Measurements from ENCODE around the gene DMRTC1.
"Not testable (repeated sequence)": the region's sequence is repeated elsewhere in the genome, so short reads cannot be mapped to it uniquely, and the experiment has no call there.

DMRTC1 gene, protein sequence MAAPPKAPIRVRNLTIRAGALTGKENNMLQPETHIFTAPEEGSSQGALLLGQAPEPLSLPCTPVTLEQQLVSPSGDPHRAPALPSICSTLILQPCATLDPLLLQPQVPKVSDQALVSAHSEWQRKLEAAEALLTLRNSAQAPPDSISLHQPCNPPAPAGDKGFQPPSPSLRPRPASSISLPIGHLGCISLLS

DNA sequence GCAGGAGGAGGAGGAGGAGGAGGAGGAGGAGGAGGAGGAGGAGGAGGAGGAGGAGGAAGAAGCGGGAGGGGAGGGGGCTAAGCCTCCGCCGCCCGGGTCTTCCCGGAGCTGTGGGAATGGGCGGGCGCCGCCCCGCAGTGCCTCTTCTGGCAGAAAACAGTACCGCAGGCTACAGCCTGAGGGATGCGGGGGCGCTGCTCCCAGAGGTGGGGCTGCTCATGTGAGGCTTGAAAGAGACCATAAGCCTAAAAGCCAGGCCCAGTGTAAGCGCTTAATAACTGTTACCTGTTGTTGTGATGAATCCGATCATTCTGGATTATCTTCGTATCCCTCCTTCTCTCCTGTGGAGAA, at the start of gene DMRTC1:
TSS of gene DMRTC1 (minus strand) at position 19 of the 351 bp plus-strand sequence. CDS start 68,143 bp downstream, outside the sequence.
- not testable (repeated sequence) for DNase-seq

DNA sequence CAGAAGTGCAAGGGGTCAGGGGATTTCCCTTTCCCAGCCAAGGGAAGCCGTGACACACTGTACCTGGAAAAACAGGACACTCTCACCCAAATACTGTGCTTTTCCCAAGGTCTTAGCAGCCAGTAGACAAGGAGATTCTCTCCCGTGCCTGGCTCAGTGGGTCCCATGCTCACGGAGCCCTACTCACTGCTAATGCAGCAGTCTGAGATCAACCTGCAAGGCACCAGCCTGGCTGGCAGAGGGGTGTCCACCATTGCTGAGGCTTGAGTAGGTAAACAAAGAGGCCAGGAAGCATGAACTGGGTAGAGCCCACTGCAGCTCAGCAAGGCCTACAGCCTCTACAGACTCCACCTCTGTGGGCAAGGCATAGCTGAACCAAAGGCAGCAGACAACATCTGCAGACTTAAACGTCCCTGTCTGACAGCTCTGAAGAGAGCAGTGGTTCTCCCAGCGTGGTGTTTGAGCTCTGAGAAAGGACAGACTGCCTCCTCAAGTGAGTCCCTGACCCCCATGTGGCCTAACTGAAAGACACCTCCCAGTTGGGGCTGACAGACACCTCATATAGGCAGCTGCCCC, 37.3 kb upstream of the DMRTC1 start:
- DNase-seq = not testable (repeated sequence)

DNA sequence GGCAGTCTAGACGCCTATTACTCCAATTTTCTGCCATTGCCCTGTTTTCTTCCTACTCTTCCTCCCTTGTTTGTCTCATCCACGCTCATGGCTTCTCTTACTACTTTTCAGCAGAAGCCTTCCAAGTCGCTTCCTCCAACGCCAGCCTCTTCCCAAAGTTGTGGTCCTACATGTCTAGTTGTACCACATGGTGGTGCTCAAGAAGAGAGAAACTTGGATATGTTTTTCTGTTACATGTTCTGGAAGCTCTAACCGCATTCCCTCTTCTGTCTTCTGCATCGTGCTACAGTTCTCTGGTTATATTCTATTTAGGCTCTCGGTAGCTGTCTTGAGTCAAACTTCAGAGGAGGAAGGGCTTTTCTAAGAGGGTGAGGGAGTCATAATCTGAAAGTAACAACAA, 31.2 kb upstream of the DMRTC1 start:
- not testable (repeated sequence) for DNase-seq

DNA sequence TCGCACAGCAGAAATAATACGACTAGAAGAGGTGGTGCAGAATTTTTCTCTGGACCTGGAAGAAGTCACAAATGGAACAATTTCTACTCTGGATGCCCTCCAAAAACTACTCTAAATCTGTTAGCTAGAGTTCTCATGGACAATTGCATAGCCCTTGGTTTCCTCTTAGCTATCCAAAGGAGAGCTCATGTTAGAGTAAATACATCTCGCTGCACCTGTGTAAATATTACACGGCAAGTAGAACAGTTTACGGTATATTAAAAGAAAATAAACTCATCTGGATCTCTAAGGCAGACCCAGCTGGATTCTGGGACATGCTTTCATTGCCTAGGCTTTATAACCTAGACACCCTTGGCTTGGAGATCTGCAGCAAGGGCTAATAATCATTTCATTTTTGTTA, 28.2 kb upstream of the DMRTC1 start:
- DNase-seq = not testable (repeated sequence)

DNA sequence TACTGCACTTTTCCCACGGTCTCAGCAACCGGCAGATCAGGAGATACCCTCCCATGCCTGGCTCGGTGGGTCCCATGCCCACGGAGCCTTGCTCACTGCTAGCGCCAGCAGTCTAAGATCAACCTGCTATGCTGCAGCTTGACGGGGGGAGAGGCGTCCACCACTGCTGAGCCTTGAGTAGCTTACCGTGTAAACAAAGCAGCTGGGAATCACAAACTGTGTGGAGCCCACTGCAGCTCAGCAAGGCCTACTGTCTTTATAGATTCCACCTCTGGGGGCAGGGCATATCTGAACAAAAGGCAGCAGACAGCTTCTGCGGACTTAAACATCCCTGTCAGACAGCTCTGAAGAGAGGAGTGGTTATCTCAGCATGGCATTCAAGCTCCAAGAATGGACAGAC, 16.3 kb upstream of the DMRTC1 start:
- not testable (repeated sequence) for DNase-seq

DNA sequence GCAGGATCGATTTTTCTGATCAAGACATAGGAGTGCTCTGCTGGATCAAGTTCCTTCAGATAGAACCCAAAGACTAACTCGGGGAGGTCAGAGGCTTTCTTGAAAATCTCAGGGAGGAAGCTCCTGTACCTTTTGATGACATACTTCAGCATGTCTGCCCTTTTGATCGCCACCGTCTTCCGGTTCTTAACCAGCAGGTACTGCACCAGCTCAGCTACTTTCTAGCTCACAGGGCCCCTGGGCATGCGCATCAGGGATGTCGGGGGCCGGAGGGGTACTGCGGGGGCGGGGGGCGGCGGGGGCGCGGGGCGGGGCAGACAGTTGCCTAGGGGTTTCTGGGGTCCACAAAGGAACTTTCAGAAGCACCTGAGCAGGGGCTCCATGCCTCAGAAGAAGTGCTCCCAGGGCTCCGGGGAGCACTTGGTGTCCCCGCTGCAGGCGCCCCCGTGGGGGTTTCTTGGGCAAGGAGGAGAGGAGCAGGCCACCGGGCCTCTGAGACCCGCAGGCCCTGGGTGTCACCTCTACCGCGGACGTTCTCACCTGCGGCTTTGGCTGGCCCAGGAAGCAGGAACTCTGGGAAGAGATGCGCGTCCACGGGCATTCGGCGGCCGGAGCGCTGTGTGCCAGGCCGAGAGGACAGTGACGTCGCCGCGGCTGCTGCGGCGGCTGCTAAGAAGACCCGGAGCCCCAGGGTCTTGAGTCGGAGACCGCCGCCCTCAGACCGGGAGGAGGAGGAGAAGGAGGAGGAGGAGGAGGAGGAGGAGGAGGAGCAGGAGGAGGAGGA, 410 bp downstream of the DMRTC1 start:
- DNase-seq = not testable (repeated sequence)

DNA sequence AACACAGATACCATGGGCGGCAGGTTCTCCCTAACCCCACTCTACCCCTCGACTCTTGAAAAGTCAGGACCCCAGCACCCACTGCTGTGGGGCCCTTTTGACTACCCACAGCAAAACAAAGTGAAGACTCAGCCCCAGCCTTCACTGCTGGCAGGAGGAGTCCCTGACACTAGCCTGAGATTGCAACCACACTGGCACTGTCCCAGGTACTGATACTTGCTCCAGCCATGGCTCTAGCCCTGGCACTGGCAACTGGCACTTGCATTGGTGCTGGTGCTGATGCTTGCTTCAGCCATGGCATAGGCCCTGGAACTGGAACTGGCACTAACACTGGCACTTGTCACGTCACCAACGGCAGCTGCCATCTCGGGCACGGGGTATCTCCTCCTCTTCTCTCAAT, 1.4 kb downstream of the DMRTC1 start:
- not testable (repeated sequence) for DNase-seq

DNA sequence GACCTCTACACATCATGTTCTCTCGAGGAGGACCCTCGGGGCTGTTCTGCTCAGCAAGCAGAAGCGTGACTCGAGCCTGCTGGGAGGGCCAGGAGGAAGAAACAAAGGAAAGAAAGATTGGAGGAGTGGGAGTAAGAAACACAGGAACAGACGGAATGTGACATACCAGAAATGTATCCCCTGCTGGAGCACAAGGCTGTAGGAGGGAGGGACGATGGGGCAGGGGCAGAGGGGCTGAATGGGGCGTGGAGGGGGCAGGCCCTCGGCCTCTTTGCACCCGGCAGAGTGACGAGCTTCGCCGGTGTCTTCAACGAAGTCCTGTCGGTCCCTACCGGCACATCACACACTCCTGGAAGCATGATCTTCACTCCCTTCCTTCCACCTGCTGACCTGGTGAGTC, 5.7 kb downstream of the DMRTC1 start, which contains the start of gene FAM236A:
TSS of gene FAM236A (plus strand) at position 301 of the 400 bp plus-strand sequence. CDS start at position 358, 57 bp downstream.
- not testable (repeated sequence) for DNase-seq

DNA sequence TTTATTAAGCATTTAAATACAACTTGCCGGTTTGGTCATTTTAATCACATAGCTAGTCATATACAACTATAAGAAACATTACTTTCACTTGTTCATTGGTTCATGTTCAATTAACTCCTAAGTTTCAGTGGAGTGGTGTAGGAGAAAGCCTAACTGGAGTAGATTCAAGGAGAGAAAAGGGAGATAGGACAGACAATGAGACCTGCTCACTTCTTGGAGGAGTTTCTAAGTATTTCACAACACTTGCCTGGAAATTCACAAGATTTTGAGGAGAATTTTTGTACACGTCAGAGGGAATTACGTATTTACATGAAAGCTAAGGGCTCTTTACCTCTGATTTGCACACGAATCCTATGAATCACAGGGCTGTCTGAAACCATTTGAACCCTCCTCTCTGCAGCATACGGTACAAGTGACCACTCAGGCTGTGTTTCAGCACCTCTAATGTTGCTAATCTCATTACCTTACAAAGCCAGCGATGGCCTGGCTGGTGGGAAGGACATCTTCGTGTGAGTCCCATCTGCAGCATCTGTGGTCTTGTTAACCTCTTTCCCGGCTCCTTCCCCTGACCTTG, 6.7 kb downstream of the DMRTC1 start:
- not testable (repeated sequence) for DNase-seq

DNA sequence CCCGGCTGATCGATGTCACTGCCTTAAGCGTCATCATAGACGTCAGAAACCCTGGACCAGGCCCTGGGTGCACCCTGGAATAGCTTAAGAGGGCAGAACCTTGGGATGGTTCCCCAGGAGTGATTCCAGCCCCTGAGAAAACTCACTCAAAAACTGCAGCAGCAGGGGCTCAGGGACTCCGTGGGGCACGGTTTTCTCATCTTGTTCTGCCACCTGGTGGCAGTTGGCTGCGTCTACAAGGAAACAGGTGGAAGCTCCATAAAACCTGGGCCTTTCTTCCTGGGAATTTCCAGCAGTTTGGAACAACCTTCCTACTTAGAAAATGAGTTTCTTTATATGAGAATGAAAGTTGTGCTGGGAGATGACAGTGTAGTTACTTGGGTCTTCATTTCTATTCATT, 7.2 kb downstream of the DMRTC1 start:
- not testable (repeated sequence) for DNase-seq

DNA sequence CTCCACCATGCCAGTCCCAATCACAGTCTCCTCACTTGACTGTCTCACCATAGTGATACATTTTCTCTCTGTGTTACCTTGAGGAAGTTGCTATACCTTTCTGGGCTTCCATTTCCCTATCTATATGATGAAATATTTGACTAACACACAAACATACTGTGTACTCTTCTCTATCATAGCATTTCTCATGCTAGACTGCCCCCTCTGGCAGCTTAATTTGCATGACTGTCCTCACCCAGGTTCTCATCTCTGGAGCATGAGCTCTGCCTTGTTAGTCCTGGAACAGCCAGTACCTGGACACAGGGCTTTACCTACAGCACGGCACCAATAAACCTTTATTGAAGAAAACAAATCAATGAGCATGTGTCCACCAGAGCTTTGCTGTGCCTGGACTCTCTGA, 11.4 kb downstream of the DMRTC1 start:
- DNase-seq = not testable (repeated sequence)

DNA sequence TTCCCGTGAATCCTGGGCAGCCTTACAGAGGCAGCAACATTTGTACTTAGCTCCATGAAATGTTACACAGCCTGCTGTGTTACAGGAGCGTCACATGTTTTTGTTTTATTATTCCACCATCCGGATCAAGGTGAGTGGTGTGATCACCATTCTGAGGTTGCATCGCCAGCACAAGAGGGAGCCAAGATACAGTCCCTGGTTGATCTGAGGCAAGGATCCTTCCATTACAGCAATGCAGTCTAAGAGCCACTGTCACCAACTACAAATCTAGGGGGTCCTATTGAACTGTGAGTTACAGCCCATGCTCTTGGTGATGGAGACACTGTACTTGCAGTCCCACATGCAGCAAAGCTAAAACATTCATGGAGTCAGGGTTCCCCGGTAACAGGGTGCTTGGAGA, 27.5 kb downstream of the DMRTC1 start:
- not testable (repeated sequence) for DNase-seq

DNA sequence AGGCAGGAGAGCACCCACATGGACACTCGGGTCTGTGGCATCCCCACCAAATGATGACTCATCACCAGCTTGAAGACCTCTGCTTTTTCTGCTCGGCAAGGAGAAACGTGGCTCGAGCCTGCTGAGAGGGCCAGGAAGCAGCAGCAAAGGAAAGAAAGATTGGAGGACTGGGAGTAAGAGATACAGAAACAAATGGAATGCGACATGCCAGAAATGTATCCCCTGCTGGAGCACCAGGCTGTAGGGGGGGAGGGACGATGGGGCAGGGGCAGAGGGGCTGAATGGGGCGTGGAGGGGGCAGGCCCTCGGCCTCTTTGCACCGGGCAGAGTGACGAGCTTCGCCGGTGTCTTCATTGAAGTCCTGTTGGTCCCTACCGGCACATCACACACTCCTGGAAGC, 31.3 kb downstream of the DMRTC1 start, which contains the start of gene FAM236C:
TSS of gene FAM236C (plus strand) at position 301 of the 400 bp plus-strand sequence. CDS start 100 bp downstream, outside the sequence.
- DNase-seq = not testable (repeated sequence)

DNA sequence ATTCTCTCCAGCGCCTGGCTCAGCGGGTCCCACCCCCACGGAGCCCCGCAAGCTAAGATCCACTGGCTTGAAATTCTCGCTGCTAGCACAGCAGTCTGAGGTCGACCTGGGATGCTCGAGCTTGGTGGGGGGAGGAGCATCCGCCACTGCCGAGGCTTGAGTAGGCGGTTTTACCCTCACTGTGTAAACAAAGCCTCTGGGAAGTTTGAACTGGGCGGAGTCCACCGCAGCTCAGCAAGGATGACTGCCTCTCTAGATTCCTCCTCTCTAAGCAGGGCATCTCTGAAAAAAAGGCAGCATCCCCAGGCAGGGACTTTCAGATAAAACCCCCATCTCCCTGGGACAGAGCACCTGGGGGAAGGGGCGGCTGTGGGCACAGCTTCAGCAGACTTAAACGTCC, 53.9 kb downstream of the DMRTC1 start:
- not testable (repeated sequence) for DNase-seq

DNA sequence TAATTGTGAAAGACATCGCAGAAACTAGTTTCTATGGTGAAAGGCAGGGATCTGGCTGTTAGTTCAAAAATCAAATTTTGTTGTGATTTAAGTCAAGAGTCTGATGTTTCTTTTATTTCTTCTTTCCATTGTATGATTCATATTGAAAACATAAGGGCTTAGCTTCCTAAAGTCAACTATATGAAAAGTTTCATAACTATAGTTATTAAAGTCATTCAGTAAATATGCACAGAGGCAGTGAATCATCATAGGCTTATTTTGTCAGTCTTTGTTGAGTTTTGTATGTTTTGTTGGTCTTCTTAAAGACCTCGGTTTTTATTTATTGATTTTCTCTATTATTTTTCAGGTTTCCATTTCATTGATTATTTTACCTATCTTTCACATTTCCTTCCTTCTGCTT, 60.7 kb downstream of the DMRTC1 start:
- not testable (repeated sequence) for DNase-seq

DNA sequence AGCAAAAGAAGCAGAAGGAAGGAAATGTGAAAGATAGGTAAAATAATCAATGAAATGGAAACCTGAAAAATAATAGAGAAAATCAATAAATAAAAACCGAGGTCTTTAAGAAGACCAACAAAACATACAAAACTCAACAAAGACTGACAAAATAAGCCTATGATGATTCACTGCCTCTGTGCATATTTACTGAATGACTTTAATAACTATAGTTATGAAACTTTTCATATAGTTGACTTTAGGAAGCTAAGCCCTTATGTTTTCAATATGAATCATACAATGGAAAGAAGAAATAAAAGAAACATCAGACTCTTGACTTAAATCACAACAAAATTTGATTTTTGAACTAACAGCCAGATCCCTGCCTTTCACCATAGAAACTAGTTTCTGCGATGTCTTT, 106.1 kb downstream of the DMRTC1 start:
- not testable (repeated sequence) for DNase-seq

DNA sequence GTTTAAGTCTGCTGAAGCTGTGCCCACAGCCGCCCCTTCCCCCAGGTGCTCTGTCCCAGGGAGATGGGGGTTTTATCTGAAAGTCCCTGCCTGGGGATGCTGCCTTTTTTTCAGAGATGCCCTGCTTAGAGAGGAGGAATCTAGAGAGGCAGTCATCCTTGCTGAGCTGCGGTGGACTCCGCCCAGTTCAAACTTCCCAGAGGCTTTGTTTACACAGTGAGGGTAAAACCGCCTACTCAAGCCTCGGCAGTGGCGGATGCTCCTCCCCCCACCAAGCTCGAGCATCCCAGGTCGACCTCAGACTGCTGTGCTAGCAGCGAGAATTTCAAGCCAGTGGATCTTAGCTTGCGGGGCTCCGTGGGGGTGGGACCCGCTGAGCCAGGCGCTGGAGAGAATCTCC, 112.9 kb downstream of the DMRTC1 start:
- DNase-seq = not testable (repeated sequence)
